NCI-H146 treated with DMSO at 0.1 percent for 48 hours (cell line): ENCODE measurements around the gene LMOD3.

Experiments used
- DNase-seq: peaks from one replicate; lab custom pipeline; 2025; ENCODE audit not compliant: unreplicated experiment; lab: John Stamatoyannopoulos, UW

The LMOD3 gene

DNA sequence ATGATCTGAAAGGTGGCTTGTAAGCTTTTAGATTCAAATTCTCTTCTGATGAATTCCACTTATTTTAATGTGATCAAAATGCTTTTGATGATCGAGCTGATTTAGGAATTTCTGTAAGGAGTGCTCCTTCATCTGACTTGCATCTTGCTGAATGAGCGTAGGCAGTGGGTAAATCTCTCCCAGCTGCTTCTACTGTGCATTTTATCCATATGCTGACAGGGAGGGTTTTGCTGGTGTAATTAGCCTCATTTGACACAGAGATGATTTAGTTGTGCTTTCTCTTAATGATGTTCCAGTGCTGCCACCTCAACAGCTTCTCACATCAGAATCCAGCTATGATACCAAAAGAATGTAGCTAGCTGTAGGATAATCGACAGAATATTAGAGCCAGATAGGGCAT is 3.8 kb upstream of the LMOD3 start:
- DNase-seq = no peak

DNA sequence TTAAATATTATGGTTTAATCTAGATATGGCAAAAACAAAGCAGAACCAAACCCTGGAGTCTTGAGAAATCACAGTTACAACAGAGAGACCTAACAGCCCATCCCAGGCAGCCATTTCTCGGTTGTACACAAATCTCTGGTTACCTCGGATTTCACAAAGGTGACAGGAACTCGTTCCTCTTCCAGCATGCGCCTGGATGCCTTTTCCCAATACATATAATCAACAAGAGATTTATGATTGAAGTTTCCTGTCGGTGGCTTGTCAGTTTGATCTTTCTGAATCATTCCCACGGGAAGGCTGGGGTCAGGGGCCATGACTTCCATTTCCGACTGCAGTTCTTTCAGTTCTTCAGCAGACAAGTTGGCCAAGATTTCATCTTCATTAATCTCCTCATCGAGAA is 445 bp downstream of the LMOD3 start:
- DNase-seq = no peak

DNA sequence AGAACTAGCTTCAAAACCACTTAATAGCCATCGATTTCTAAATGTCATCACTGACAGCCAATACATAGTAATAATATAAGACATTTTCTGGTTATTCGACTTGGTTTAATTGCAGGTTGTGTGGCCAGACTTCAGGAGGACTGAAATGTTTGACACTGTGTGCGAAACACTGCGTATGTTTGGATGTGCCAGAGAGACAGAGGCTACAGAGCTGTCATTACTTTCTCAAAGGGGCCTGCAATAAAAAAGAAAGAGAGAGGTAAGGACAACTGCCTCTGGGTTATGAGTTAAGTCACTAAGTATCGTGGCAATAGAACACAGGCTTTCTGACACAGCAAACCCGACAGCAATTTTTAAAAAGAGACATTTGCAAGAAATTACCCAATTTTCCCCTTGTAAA is 882 bp downstream of the LMOD3 start:
- no peak for DNase-seq

DNA sequence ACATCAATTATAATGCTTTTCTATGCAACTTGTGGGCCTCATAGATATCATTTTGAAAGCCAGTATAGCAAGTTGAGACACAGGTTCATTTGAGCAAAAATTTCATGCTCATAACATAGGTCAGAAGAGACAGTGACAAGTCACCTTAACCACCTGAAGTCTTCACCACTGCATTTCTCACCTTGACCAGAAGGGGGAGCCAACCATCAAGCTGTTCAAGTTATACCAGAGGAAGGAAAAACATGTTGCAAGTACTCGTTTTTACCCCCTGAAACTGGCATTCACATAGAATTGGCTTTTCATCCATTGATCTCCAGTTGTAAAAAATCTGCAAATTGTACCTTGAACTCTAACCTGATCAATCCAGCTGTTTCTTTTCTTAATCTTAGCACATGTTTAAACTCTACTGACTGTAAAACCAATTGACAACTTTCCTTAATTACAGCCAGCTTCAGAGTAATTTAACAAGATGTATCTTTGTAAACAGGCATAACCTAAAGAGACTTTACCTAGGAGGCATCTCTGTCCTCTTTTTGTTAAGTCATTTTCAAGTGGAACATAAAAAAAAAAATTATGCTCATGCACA is 1.4 kb downstream of the LMOD3 start:
- peak; percentile 44 for DNase-seq

DNA sequence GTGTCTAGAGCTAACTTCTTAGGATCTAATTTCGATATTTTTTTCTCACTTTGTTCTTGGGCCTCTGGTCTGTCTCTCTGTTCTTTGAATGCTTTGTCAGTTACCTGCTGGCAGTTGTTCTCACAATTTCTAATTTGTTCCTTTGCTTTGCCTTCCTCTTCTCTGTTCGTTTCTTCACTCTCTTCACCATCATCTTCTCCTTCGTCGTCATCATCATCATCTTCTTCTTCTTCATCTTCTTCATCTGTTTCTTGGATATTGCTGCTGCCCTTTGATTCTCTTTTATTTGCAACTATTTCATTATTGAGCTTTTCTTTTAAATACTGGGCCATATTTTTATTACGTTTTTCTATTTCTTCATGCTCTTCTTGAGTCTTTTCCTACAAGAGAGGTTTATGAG is 2.7 kb downstream of the LMOD3 start:
- no peak for DNase-seq

- DNase-seq = no peak
These were observed 3.3 kb downstream of the LMOD3 start for GRCh38 chr3:69119138-69119537.

DNA sequence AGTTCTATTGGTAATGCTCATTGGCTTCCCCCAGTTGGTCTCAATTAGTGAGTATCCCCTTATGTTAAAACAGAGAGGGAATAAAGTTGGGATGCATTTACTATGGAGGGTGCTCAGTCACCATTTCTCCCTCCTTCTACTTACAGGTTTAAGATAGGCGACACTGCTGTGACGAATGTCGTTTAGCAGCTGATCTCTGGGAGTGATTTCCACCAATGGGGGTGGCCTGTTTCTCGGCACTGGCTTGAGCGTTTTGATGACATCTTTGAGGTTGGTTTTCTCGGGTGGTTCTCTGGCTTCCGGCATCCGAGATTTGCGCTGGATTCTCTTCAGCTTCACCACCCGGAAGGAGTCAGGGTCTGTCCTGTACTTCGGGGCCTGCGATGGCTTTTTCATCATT is 3.8 kb downstream of the LMOD3 start:
- DNase-seq = no peak

DNA sequence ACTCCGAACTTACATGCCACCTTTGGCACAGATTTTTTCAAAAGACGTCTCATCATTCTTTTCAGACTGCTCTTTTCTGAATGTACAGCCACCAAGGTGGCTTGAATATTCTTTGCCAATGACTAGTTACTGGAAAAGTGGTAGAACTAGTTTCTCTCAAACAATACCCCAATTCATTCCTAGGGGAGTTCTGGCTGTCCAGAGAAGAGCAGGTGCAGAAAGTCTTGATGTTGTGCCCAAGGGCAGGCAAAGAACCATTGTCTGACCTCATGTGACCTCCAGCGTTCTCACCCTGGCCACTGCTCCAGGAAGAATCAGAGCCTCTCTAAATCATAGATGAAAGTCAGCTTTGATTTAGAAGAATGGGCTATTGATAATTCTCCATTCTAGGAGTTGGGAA is 5.5 kb downstream of the LMOD3 start:
- no peak for DNase-seq

- DNase-seq = no peak
These were observed 6.2 kb downstream of the LMOD3 start for GRCh38 chr3:69116162-69116561.

GRCh38 chr3:69115731-69116130 is 6.7 kb downstream of the LMOD3 start:
- DNase-seq = no peak

- DNase-seq = no peak
These were observed 8.9 kb downstream of the LMOD3 start for GRCh38 chr3:69113536-69113935.

DNA sequence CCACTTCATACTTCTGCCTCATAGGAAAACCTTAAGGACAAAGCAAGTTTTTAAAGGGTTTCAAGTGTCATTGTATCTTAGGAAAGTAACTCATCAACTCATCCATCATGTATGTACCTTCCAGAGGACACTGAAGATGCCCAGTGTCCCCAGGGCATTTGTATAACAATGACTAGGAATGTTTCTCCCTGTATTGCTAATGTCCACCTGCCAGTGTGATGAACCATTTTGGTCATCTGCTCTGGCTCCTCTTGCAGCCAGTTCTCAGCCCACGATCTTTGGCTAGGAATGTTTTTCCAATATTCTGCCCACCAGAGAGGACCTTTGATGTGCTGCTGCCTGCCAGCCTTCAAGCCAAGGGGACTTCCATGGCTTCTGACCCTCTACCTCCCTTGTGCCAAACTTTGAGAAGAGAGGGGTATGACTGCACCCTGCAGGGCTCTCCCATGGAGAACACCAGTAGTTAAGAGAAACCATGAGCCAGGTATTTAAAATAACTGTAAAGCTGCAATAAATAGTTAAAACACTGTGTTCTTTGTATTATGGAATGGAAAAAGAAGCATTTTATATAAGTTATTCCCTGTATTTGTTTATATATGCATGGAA is 11.4 kb downstream of the LMOD3 start:
- DNase-seq = no peak

DNA sequence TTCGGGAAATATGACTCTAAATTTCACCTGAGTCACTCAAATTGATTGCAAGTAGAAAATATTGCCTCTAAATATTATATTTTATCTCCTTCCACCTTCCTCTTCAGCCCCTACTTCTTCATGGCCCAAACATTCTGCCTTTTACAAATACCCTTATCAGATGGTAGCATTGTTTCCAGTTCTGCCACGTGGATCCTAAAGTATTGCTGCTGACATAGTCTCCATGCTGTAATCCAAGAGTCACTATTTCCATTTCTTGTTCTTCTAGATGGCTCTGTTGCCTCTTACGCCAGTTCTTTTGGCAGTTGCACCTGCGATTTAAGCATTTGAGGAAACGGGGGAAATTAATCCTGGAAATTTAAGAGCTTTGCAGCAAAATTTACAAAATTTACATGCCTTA is 13.6 kb downstream of the LMOD3 start:
- no peak for DNase-seq

DNA sequence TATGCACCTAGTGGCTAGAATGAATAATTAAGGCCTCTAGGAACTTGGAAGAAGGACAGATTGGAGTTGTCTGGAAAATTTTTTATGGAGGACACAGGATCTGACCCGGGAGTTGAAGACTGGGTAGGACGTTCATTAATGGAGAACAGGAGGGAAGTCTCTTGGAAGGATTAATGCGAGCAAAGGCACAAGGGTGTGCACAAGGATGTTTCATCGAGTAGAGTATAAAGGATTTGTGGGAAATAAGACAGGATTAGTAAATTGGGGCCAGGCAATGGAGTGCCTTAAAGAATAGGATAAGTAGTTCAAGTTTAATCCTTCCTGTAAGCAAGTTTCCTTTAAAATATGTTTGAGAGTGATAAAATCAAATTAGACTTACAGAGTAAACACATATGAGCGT is 14.6 kb downstream of the LMOD3 start:
- DNase-seq = no peak

DNA sequence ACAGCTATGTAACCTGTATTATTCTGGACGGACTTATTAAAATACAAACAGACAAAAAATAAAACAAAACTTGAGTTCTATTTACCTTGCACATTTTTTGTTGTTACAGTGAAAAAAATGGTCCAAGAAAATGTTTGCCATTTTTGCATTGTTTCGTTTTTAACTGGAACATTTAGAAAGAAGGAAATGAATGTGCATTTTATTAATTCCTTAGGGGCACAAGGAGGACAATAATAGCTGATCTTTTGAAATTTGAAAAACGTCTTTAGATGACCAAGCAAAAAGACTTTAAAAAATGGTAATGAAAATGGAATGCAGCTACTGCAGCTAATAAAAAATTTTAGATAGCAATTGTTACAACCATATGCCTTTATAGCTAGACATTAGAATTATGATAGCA is 17.1 kb downstream of the LMOD3 start:
- DNase-seq = no peak

DNA sequence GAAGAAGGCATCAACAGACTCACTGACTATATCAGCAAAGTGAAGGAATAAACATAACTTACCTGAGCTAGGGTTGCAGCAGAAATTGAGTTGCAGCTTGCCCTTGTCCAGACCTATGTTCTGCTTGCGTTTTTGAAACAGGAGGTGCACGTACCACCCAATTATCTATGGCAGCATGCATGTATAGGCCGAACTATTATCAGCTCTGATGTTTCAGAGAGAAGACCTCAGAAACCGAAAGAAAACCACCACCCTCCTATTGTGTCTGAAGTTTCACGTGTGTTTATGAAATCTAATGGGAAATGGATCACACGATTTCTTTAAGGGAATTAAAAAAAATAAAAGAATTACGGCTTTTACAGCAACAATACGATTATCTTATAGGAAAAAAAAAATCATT is 17.8 kb downstream of the LMOD3 start:
- no peak for DNase-seq

- DNase-seq = no peak
These were observed 19.3 kb downstream of the LMOD3 start for GRCh38 chr3:69103123-69103522.

- no peak for DNase-seq
These were observed 20.0 kb downstream of the LMOD3 start for GRCh38 chr3:69102384-69102783.

DNA sequence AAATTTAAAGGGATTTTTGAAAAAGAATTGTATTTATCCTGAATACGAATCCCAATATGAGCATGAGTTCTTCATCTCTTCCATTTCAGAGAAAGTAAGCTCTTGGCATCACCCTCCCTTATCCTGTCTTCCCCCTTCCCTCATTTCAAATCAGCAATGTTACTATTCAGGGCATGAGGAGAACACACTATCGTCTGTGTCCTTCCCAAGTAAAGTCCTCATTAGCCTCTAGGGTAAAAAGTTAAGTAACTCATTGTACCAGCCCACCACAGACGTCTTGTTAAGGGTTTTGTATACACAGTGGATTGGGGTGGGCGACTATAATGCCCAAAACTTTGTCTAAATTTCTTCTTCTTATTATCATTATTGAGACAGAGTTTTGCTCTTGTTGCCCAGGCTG is 22.8 kb downstream of the LMOD3 start:
- DNase-seq = no peak

- DNase-seq = no peak
These were observed 24.8 kb downstream of the LMOD3 start for GRCh38 chr3:69097407-69098086.

DNA sequence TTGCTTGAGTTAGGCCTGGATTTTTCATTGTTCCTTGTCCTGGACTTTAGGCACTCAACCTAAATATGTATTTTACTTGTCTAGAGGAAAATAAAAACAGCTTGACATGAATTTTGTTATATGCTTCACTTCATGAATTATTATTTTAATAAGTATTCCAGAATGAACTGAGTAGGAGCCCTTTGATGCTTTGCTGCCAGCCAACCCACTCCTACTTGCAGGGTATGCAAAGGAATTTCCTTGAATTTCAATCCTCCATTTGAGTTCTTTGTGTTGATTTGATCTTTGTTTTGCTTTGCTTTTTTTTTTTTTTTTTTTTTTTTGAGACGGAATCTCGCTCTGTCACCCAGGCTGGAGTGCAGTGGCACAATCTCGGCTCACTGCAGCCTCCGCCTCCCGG is 26.1 kb downstream of the LMOD3 start:
- DNase-seq = no peak

- DNase-seq = no peak
These were observed 26.8 kb downstream of the LMOD3 start for GRCh38 chr3:69095636-69096035.
